Aorta (tissue), 5 donors: ENCODE results near the gene PDZD8. TPM values are rescaled to one million over a fixed set of nuclear protein-coding genes. Genes with fewer than 3 reads are reported as not detected.

ENCODE experiments used
- ATAC-seq: fragments of 200-7000 bp; cut with Tn5 transposase; one replicate; pipeline ENCODE4 v1.9.1; 2022; ENCODE audit warnings: moderate library complexity; ENCODE audit not compliant: low FRiP score
- DNase-seq, 2 donors: peaks; one replicate each; pipeline ENCODE4 v3.0.0-alpha.2; 2020
- H3K27ac ChIP-seq, 2 donors: one replicate each; pipeline ENCODE4 v1.5.1; 2013; ENCODE audit warnings: low read length in 2 of 2, mild to moderate bottlenecking in 2 of 2, moderate library complexity in 2 of 2, control low read depth in 1 of 2, inconsistent platforms in 1 of 2, low read depth in 1 of 2
- H3K27me3 ChIP-seq, 2 donors: one replicate each; pipeline ENCODE4 v1.6.1; 2013; ENCODE audit warnings: control low read depth in 1 of 2, low read length in 1 of 2, mild to moderate bottlenecking in 1 of 2, moderate library complexity in 1 of 2; ENCODE audit not compliant: insufficient read depth in 2 of 2, control insufficient read depth in 1 of 2
- H3K36me3 ChIP-seq, 2 donors: one replicate each; pipeline ENCODE4 v1.6.1; 2013; ENCODE audit warnings: control low read depth in 1 of 2, low read length in 1 of 2, mild to moderate bottlenecking in 1 of 2; ENCODE audit not compliant: insufficient read depth in 2 of 2, control insufficient read depth in 1 of 2
- H3K4me1 ChIP-seq, 2 donors: one replicate each; pipeline ENCODE4 v1.6.1; 2013; ENCODE audit warnings: low read length in 2 of 2, control low read depth in 1 of 2, mild to moderate bottlenecking in 1 of 2, moderate library complexity in 1 of 2; ENCODE audit not compliant: insufficient read depth in 2 of 2, control insufficient read depth in 1 of 2
- H3K4me3 ChIP-seq, 2 donors: one replicate each; pipeline ENCODE4 v1.5.1; 2013; ENCODE audit warnings: low read length in 2 of 2, control low read depth in 1 of 2, mild to moderate bottlenecking in 1 of 2
- H3K9me3 ChIP-seq: one replicate; pipeline ENCODE4 v1.6.1; 2013; ENCODE audit warnings: mild to moderate bottlenecking, low read length; ENCODE audit not compliant: control insufficient read depth
- WGBS, 2 donors: extraction: QIAGEN DNeasy Blood & Tissue Kit; methylation state at CpG; one replicate each; pipeline ENCODE4 v1.1.7; 2013; 5-methylcytosine and 5-hydroxymethylcytosine counted together
- intact Hi-C, 2 donors: fragments of 100-400 bp; cut with DNase I; formaldehyde crosslinking; loops; one replicate each; pipeline versions ENCODE4 v1.14.2 to v1.15.0; 2022
- long read RNA-seq, 2 donors: library from polyadenylated mRNA; unstranded; transcript quantifications; one replicate each; pipeline ENCODE4 v2.0.0, GENCODE V29; 2020 to 2021
- polyA plus RNA-seq, 2 donors: library from polyadenylated mRNA; stranded (reverse); fragments of 200-250 nt; gene quantifications; one replicate each; pipeline ENCODE4 v1.2.3, GENCODE V29; 2013
- total RNA-seq, 2 donors: library from RNA; stranded (reverse); fragmentation: NEBNext Ultra II Directional; extraction: Animal tissue kit (Norgen Biotek cat#: 25700); gene quantifications; one replicate each; pipeline ENCODE4 v1.2.1, GENCODE V29; 2021
- donor health status: healthy with polysubstance abuse.
- donor health status: Bipolar disorder and iron deficiency.
- donor health status: DM: no; HTN: no; CAD: no.
- donor health status: DM: no; HTN: no; CAD: no.
- donor health status: DM: yes; HTN: yes; CAD: no.

The PDZD8 gene, protein sequence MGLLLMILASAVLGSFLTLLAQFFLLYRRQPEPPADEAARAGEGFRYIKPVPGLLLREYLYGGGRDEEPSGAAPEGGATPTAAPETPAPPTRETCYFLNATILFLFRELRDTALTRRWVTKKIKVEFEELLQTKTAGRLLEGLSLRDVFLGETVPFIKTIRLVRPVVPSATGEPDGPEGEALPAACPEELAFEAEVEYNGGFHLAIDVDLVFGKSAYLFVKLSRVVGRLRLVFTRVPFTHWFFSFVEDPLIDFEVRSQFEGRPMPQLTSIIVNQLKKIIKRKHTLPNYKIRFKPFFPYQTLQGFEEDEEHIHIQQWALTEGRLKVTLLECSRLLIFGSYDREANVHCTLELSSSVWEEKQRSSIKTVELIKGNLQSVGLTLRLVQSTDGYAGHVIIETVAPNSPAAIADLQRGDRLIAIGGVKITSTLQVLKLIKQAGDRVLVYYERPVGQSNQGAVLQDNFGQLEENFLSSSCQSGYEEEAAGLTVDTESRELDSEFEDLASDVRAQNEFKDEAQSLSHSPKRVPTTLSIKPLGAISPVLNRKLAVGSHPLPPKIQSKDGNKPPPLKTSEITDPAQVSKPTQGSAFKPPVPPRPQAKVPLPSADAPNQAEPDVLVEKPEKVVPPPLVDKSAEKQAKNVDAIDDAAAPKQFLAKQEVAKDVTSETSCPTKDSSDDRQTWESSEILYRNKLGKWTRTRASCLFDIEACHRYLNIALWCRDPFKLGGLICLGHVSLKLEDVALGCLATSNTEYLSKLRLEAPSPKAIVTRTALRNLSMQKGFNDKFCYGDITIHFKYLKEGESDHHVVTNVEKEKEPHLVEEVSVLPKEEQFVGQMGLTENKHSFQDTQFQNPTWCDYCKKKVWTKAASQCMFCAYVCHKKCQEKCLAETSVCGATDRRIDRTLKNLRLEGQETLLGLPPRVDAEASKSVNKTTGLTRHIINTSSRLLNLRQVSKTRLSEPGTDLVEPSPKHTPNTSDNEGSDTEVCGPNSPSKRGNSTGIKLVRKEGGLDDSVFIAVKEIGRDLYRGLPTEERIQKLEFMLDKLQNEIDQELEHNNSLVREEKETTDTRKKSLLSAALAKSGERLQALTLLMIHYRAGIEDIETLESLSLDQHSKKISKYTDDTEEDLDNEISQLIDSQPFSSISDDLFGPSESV
- total RNA-seq (10 to 100 TPM; 35.5 to 36.0 TPM), polyA plus RNA-seq (1 to 10 TPM; 4.5 to 5.2 TPM)
- long read RNA-seq, donor 1, full-length matches to known transcripts = 7 of 12 reads
- long read RNA-seq, donor 1, partial matches to known transcripts = 1 of 12 reads
- long read RNA-seq, donor 1, other reads (novel, unspliced or antisense) = 4 of 12 reads
- long read RNA-seq, donor 2, full-length matches to known transcripts = 11 of 24 reads
- long read RNA-seq, donor 2, partial matches to known transcripts = 5 of 24 reads
- long read RNA-seq, donor 2, other reads (novel, unspliced or antisense) = 8 of 24 reads

DNA sequence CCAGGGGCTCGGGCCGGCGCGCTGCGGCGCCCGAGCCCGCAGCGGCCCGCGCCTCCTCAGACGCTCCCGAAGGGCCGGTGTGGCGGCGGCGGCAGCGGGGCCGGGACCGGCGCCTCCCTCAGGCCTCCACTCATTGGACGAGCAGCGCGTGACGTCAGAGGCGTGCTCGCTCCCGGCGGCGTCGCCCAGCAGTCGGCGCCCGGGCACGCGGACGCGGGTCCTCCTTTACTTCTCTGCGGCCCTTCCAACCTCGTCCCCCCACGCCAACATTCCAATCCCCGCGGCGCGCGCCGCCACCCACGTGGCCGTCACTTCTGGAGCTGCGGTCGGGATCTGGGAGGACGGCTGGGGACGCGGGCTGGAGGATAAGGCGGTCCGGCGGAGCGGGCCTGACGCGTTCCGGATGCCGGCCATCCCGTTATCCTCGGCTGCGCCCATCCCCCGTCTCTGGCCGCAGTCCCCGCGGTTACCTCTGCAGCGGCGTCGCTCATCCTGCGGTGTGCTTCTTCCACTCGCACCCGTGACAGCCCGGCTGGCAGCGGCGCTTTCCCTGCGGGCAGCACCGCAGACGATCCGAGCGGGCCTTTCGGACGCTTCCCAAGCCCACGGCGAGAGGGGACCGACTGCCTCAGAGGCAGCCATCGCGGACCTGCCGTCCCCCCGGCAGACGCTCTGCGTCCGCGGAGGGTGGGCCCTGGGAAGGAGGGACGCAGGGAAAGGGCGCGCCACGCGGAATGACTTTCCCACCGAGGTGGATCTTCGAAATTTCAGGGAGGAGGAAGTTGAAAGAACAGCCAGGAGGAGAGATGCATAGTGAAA is at the start of gene PDZD8:
TSS of gene PDZD8 (minus strand) at position 81 of the 819 bp plus-strand sequence. CDS start 213 bp downstream, outside the sequence.
- peak within 1 kb of the TSS; percentile 59 to 91 for H3K27ac ChIP-seq
- peak; percentile 98 for ATAC-seq
- intact Hi-C loops = loop anchor here in 1 of 2 donors (5.0 kb wide), 1 partner anchor 67 kb away; no protein-coding TSS in a partner anchor
- no peaks in the 10 kb centered on the region for H3K9me3 ChIP-seq
- peaks cover 1 to 3% of the 10 kb centered on the region in 2 donors for H3K4me1 ChIP-seq
- H3K36me3 ChIP-seq = no peaks in the 10 kb centered on the region
- DNase-seq = peak; percentile 97 to 98
- H3K27me3 ChIP-seq = no peaks in the 10 kb centered on the region
- H3K4me3 ChIP-seq = peak within 1 kb of the TSS; percentile 74 to 83
- 0% methylated on average over 79 to 103 of the region's 103 CpGs for WGBS, 2 donors

DNA sequence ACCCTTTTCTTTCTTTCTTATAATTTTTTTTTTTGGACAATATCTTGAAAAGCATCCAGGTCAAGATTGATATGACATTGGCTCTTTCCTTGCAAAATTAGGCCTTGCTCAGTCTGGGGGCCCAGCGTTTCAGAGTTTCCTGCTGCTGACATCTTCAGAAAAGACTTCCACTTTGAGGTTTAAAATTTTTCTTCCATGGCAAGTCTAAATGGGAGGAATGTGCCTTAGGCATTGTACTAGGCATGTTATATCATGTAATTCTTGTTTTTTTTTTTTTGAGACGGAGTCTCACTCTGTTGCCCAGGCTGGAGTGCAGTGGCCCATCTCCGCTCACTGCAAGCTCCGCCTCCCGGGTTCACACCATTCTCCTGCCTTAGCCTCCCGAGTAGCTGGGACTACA is 48.9 kb upstream of the PDZD8 start:
- H3K36me3 ChIP-seq = no peaks in the 10 kb centered on the region
- H3K4me1 ChIP-seq = no peaks in the 10 kb centered on the region
- no peak for DNase-seq
- no peak for ATAC-seq
- H3K27ac ChIP-seq = no peak overlapping the region
- 90% methylated on average over 6 of the region's 6 CpGs for WGBS, 2 donors
- peaks cover 6% of the 10 kb centered on the region for H3K9me3 ChIP-seq
- intact Hi-C loops = no loop called here
- H3K4me3 ChIP-seq = no peak overlapping the region
- H3K27me3 ChIP-seq = peaks cover 0 to 3% of the 10 kb centered on the region in 2 donors

DNA sequence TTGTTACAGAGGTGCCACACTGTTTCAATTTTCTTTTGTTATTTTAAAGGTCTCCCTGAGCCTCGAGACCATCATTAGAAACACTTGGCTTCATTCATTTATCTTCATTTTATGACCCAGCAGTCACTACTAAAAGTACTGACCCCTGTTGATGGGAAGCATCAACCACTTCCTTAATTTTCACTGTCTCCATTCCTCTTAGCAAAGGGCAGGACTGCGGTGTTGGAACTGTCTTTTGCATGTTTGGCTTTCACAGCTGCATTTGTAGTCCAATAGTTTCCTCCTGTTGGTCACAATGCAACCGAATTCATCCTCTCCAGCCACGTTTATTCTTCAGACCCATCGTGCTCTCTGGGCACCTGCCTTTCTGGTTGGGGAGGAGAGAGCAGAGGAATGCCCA is 46.7 kb upstream of the PDZD8 start:
- H3K4me3 ChIP-seq = no peak overlapping the region
- H3K36me3 ChIP-seq = no peaks in the 10 kb centered on the region
- peaks cover 6% of the 10 kb centered on the region for H3K9me3 ChIP-seq
- no peak overlapping the region for H3K27ac ChIP-seq
- no peak for DNase-seq
- intact Hi-C loops = no loop called here
- peaks cover 0 to 3% of the 10 kb centered on the region in 2 donors for H3K27me3 ChIP-seq
- WGBS, 2 donors = 72 to 78% methylated on average over 5 of the region's 5 CpGs
- no peaks in the 10 kb centered on the region for H3K4me1 ChIP-seq
- ATAC-seq = no peak

- WGBS, 2 donors = 90 to 91% methylated on average over 5 of the region's 5 CpGs
- intact Hi-C loops = no loop called here
- no peak for ATAC-seq
- peaks cover 0 to 3% of the 10 kb centered on the region in 2 donors for H3K27me3 ChIP-seq
- DNase-seq = no peak
- no peaks in the 10 kb centered on the region for H3K36me3 ChIP-seq
- H3K27ac ChIP-seq = no peak overlapping the region
- no peaks in the 10 kb centered on the region for H3K4me1 ChIP-seq
- H3K9me3 ChIP-seq = peaks cover 6% of the 10 kb centered on the region
- H3K4me3 ChIP-seq = no peak overlapping the region
These were observed 45.5 kb upstream of the PDZD8 start for GRCh38 chr10:117420768-117421167.

DNA sequence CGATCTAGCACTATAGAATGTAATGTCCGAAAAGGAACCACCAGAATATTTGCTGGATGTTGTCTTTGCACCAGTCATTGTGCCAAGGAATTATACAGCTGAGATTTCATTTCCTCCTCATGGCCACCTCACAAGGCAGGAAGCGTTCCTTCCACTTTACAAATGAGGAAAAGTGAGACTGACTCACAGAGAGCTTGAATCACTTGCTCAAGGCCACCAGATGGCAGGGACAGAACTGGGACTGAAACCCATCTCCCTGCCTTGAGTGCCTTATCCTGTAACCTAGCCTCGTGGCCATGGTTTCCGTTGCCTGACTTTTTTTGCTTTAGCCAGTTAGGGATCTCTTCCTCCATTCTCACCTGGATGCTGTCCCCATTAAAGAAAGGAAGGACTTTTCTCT is 44.7 kb upstream of the PDZD8 start:
- 83 to 84% methylated on average over 5 of the region's 5 CpGs for WGBS, 2 donors
- peaks cover 0 to 3% of the 10 kb centered on the region in 2 donors for H3K27me3 ChIP-seq
- H3K4me3 ChIP-seq = no peak overlapping the region
- no peaks in the 10 kb centered on the region for H3K36me3 ChIP-seq
- ATAC-seq (no peak), DNase-seq (no peak)
- H3K4me1 ChIP-seq = no peaks in the 10 kb centered on the region
- peaks cover 6% of the 10 kb centered on the region for H3K9me3 ChIP-seq
- H3K27ac ChIP-seq = no peak overlapping the region
- intact Hi-C loops = no loop called here

GRCh38 chr10:117419159-117419558 is 43.9 kb upstream of the PDZD8 start:
- 52 to 59% methylated on average over 2 of the region's 2 CpGs for WGBS, 2 donors
- Histone ChIP-seq H3K4me1 (no peaks in the 10 kb centered on the region), H3K4me3 (no peak overlapping the region), H3K27ac (no peak overlapping the region), H3K27me3 (peaks cover 0 to 3% of the 10 kb centered on the region in 2 donors), H3K9me3 (peaks cover 6% of the 10 kb centered on the region), H3K36me3 (no peaks in the 10 kb centered on the region)
- DNase-seq (no peak), ATAC-seq (no peak)
- intact Hi-C loops = no loop called here

GRCh38 chr10:117418121-117418520 is 42.9 kb upstream of the PDZD8 start:
- DNase-seq = no peak
- WGBS, 2 donors = 60 to 70% methylated on average over 4 of the region's 4 CpGs
- H3K27me3 ChIP-seq = peaks cover 0 to 3% of the 10 kb centered on the region in 2 donors

More at GRCh38 chr10:117418121-117418520, 42.9 kb upstream of the PDZD8 start:
- no peak overlapping the region for H3K4me3 ChIP-seq
- H3K9me3 ChIP-seq = peaks cover 6% of the 10 kb centered on the region
- H3K27ac ChIP-seq = no peak overlapping the region
- no peaks in the 10 kb centered on the region for H3K36me3 ChIP-seq
- ATAC-seq = no peak
- no peaks in the 10 kb centered on the region for H3K4me1 ChIP-seq
- intact Hi-C loops = no loop called here
